Omental fat pad (tissue), 4 donors: ENCODE results near the gene FAM186B. TPM values are rescaled to one million over a fixed set of nuclear protein-coding genes. Genes with fewer than 3 reads are reported as not detected.

Experiments used
- ATAC-seq: fragments of 150-250 bp; one replicate; pipeline ENCODE4 v1.9.1; 2016; ENCODE audit warnings: mild to moderate bottlenecking, moderate library complexity; ENCODE audit not compliant: low FRiP score
- DNase-seq: peaks from one replicate; pipeline ENCODE4 v3.0.0-alpha.2; 2019; ENCODE audit warnings: low spot score
- CTCF ChIP-seq, 3 donors: fragments of 450-650 bp; IDR thresholded peaks; one replicate each; pipeline ENCODE4 v1.5.1; 2016 to 2017; ENCODE audit warnings: antibody characterized with exemption in 3 of 3, mild to moderate bottlenecking in 3 of 3, moderate library complexity in 2 of 3
- total RNA-seq, 4 donors: library from RNA; depleted of rRNA; stranded (reverse); fragments of >200 nt; gene quantifications; one replicate each; pipeline ENCODE4 v1.1.0, GENCODE V29; 2016

FAM186B gene
- total RNA-seq, 4 donors from 2014 or later: 0.25 to 0.84 (median 0.48) TPM; not detected in 1

GRCh38 chr12:49626169-49626835 lies 20.9 kb upstream of the FAM186B start:
- ATAC-seq (no peak), DNase-seq (no peak)
- no peak for TF ChIP-seq CTCF (IDR thresholded peaks at IDR 0.05)

- DNase-seq: no peak
- ATAC-seq: no peak
- no peak for TF ChIP-seq CTCF (IDR thresholded peaks at IDR 0.05)
Observed at GRCh38 chr12:49624921-49625577, 19.6 kb upstream of the FAM186B start.

GRCh38 chr12:49623142-49623904 lies 17.9 kb upstream of the FAM186B start, which contains the start of gene PRPF40B:
PRPF40B (plus strand) TSS chr12:49623561; CDS start chr12:49623591, 30 bp downstream.
- ATAC-seq: peak; percentile 92
- peak; percentile 71 for DNase-seq
- no peak for TF ChIP-seq CTCF (IDR thresholded peaks at IDR 0.05)

- DNase-seq (no peak), ATAC-seq (peak; percentile 13)
- no peak for TF ChIP-seq CTCF (IDR thresholded peaks at IDR 0.05)
Observed at GRCh38 chr12:49622501-49623141, 17.2 kb upstream of the FAM186B start.

- DNase-seq (no peak), ATAC-seq (no peak)
- no peak for TF ChIP-seq CTCF (IDR thresholded peaks at IDR 0.05)
Observed at GRCh38 chr12:49621651-49622500, 16.4 kb upstream of the FAM186B start.

GRCh38 chr12:49619286-49619685 lies 13.8 kb upstream of the FAM186B start:
- ATAC-seq: no peak
- TF ChIP-seq CTCF (IDR thresholded peaks at IDR 0.05): no peak
- no peak for DNase-seq
